Large intestine (tissue), 3 donors: Measurements from ENCODE around the gene TRAF3IP1. TPM values are rescaled to one million over a fixed set of nuclear protein-coding genes. Genes with fewer than 3 reads are reported as not detected.

Experiments
- DNase-seq, 2 donors: peaks; one replicate each; pipeline versions ENCODE4 v3.0.0 to v3.0.0-alpha.2; 2013
- H3K27ac ChIP-seq: one replicate; pipeline ENCODE4 v1.5.1; 2013; ENCODE audit warnings: low read length
- H3K27me3 ChIP-seq: 2 replicates; pipeline ENCODE4 v1.6.1; 2013; ENCODE audit warnings: low read length; ENCODE audit not compliant: control insufficient read depth, insufficient read depth
- H3K36me3 ChIP-seq: 2 replicates; pipeline ENCODE4 v1.6.1; 2013; ENCODE audit warnings: low read length; ENCODE audit not compliant: control insufficient read depth, insufficient read depth
- H3K4me1 ChIP-seq: one replicate; pipeline ENCODE4 v1.6.1; 2013; ENCODE audit warnings: low read length; ENCODE audit not compliant: control insufficient read depth, insufficient read depth
- H3K4me3 ChIP-seq: one replicate; pipeline ENCODE4 v1.5.1; 2013; ENCODE audit warnings: low read length
- H3K9me3 ChIP-seq: one replicate; pipeline ENCODE4 v1.6.1; 2013; ENCODE audit warnings: mild to moderate bottlenecking, low read depth, low read length, moderate library complexity; ENCODE audit not compliant: control insufficient read depth
- WGBS: methylation state at CpG from one replicate; pipeline ENCODE4 v1.1.5; 2013; ENCODE audit warnings: low lambda C conversion rate; ENCODE audit not compliant: insufficient coverage; 5-methylcytosine and 5-hydroxymethylcytosine counted together
- polyA plus RNA-seq: library from polyadenylated mRNA; unstranded; fragments of 120-200 nt; gene quantifications from one replicate; pipeline ENCODE4 v1.2.1, GENCODE V29; 2013

The TRAF3IP1 gene
- polyA plus RNA-seq, 1 donor = 10.6 TPM

DNA sequence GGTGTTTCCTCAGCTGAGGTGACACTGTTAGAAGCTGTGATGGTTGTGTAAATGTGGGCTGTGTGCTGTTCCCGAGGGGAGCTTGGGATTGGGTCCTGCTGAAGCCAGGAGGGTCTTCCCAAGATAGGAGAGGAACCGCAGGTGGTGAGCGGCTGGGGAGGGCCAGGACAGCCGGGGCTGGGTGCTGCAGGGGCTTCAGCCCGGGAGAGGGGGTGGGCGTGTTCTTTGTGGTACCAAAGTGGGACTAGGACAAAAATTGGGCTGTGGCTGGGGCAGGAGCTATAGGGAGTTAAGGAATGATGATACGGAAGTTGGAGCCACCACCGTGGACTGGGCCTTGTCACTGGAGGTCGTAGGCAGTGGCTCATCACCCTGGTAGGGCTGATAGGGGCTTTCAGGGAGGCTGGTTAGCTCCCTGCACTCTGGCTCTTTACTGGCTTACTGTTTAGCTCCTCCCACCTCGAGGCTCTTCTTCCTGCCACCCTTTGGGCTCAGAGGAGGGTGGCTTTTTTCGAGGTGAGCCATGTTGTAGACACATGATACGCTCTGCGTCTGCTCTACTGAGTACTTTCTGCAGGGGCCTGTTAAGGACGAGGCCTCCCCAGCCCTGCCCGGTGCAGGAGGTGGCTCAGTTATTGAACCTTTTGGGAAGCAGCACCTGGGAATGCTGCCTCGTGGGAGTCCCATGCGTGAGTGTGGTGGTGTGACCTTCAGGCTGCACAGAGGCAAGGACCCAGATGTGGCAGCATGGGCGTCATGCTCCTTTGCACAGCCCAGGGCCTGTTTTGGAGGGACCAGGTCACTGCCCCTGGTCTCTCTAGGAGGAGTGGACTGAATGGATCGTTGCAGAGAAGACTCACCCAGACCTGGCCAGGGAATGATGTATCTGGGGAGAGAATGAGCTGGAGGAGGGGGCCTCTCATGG, 128.0 kb downstream of the TRAF3IP1 start:
- 100% methylated on average over 1 of the region's 19 CpGs for WGBS
- Histone ChIP-seq H3K36me3 (peaks cover 79% of the 10 kb centered on the region), H3K27ac (no peak overlapping the region), H3K27me3 (no peaks in the 10 kb centered on the region), H3K4me1 (no peaks in the 10 kb centered on the region), H3K9me3 (no peaks in the 10 kb centered on the region), H3K4me3 (no peak overlapping the region)
- DNase-seq = no peak

DNA sequence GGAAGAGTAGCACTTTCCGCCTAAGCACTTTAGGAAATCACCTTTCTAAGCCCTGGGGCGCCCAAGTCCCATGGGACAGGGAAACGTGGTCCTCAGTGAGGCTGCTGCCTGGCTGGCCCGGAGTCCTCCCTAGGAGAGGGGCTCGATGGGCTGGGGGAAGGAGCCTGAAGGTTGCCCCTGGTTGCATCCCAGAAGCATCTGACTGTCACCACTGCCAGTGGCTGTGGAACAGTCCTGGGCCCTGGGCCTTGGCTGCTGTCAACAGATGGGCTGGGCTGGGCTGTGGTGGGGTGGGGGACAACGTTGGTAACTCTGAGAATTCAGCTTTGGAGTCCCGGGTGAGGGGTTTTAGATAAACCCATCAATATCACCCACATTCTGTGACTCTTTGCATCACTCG, 128.9 kb downstream of the TRAF3IP1 start:
- Histone ChIP-seq H3K4me1 (no peaks in the 10 kb centered on the region), H3K27ac (no peak overlapping the region), H3K36me3 (peaks cover 76% of the 10 kb centered on the region), H3K9me3 (no peaks in the 10 kb centered on the region), H3K27me3 (no peaks in the 10 kb centered on the region), H3K4me3 (no peak overlapping the region)
- DNase-seq = no peak
- no CpG with 5 or more reads among the region's 8 CpGs for WGBS

GRCh38 chr2:238449909-238450417, 129.6 kb downstream of the TRAF3IP1 start:
- Histone ChIP-seq H3K4me1 (no peaks in the 10 kb centered on the region), H3K36me3 (peaks cover 68% of the 10 kb centered on the region), H3K9me3 (no peaks in the 10 kb centered on the region), H3K4me3 (no peak overlapping the region), H3K27ac (no peak overlapping the region), H3K27me3 (no peaks in the 10 kb centered on the region)
- peak in 1 of 2 donors; percentile 20 for DNase-seq
- WGBS = no CpG with 5 or more reads among the region's 9 CpGs

GRCh38 chr2:238450440-238450861, 130.1 kb downstream of the TRAF3IP1 start:
- no peaks in the 10 kb centered on the region for H3K27me3 ChIP-seq
- H3K36me3 ChIP-seq = peaks cover 63% of the 10 kb centered on the region
- no peak overlapping the region for H3K27ac ChIP-seq
- WGBS = no CpG with 5 or more reads among the region's 11 CpGs
- no peak for DNase-seq
- H3K4me1 ChIP-seq = no peaks in the 10 kb centered on the region
- no peak overlapping the region for H3K4me3 ChIP-seq
- no peaks in the 10 kb centered on the region for H3K9me3 ChIP-seq

Other genes starting within 250 kb of the TRAF3IP1 start
- 1.5 TPM for gene ESPNL, start 220.2 kb upstream of the TRAF3IP1 start, polyA plus RNA-seq
- 0.12 TPM for gene KLHL30, start 181.8 kb upstream of the TRAF3IP1 start, polyA plus RNA-seq
- gene ERFE, start 161.5 kb upstream of the TRAF3IP1 start, polyA plus RNA-seq = 0.94 TPM
- gene ILKAP, start 116.8 kb upstream of the TRAF3IP1 start, polyA plus RNA-seq = 47.1 TPM
- 24.4 TPM for gene HES6, start 80.5 kb upstream of the TRAF3IP1 start, polyA plus RNA-seq
- 13.5 TPM for gene PER2, start 31.9 kb upstream of the TRAF3IP1 start, polyA plus RNA-seq
- gene ASB1, start 106.4 kb downstream of the TRAF3IP1 start, polyA plus RNA-seq = 20.8 TPM